Astrocyte (in vitro differentiated cells and primary cell): ENCODE results near the gene STARD13. TPM values are rescaled to one million over a fixed set of nuclear protein-coding genes. Genes with fewer than 3 reads are reported as not detected.

Source experiments
- DNase-seq: peaks from one replicate; pipeline ENCODE4 v3.0.0-alpha.2; 2010; ENCODE audit warnings: low read depth
- FAIRE-seq: peaks from 2 replicates; lab custom pipeline; 2011; peaks lifted over from hg19 to GRCh38; lab: Jason Lieb, UNC
- H2AFZ ChIP-seq: 2 replicates; pipeline ENCODE4 v1.6.0; 2012; ENCODE audit warnings: low read depth, low read length, inconsistent platforms
- H3K27ac ChIP-seq: 2 replicates; pipeline ENCODE4 v1.5.1; 2011; ENCODE audit warnings: low read depth, low read length, inconsistent platforms
- H3K27me3 ChIP-seq: 2 replicates; pipeline ENCODE4 v1.6.0; 2011; ENCODE audit warnings: low read length, inconsistent platforms; ENCODE audit not compliant: insufficient read depth
- H3K36me3 ChIP-seq: 2 replicates; pipeline ENCODE4 v1.5.1; 2011; ENCODE audit warnings: low read length, inconsistent platforms; ENCODE audit not compliant: insufficient read depth
- H3K4me1 ChIP-seq: 2 replicates; pipeline ENCODE4 v1.5.1; 2011; ENCODE audit warnings: low read length, inconsistent platforms; ENCODE audit not compliant: insufficient read depth
- H3K4me2 ChIP-seq: 2 replicates; pipeline ENCODE4 v1.6.0; 2012; ENCODE audit warnings: low read length, inconsistent platforms
- H3K4me3 ChIP-seq: 2 replicates; pipeline ENCODE4 v1.5.1; 2011; ENCODE audit warnings: low read depth, mild to moderate bottlenecking, low read length, inconsistent platforms; ENCODE audit not compliant: insufficient read depth
- H3K79me2 ChIP-seq: 2 replicates; pipeline ENCODE4 v1.6.0; 2012; ENCODE audit warnings: mild to moderate bottlenecking, low read length, inconsistent platforms; ENCODE audit not compliant: insufficient read depth
- H3K9ac ChIP-seq: 2 replicates; pipeline ENCODE4 v1.6.0; 2012; ENCODE audit warnings: mild to moderate bottlenecking, low read length, inconsistent platforms
- H3K9me3 ChIP-seq: 2 replicates; pipeline ENCODE4 v1.5.1; 2012; ENCODE audit warnings: low read depth, mild to moderate bottlenecking, low read length, inconsistent platforms; ENCODE audit not compliant: insufficient read depth
- H4K20me1 ChIP-seq: 2 replicates; pipeline ENCODE4 v1.6.0; 2012; ENCODE audit warnings: low read length, inconsistent platforms; ENCODE audit not compliant: insufficient read depth
- H3K27ac Mint-ChIP-seq: one replicate; pipeline ENCODE4 v1.8.0; 2021; ENCODE audit warnings: mild to moderate bottlenecking, mixed read lengths; ENCODE audit not compliant: unreplicated experiment
- H3K27me3 Mint-ChIP-seq: one replicate; pipeline ENCODE4 v1.8.0; 2021; ENCODE audit warnings: low read depth, mixed read lengths; ENCODE audit not compliant: unreplicated experiment
- H3K36me3 Mint-ChIP-seq: one replicate; pipeline ENCODE4 v1.8.0; 2021; ENCODE audit warnings: low read depth, mixed read lengths; ENCODE audit not compliant: unreplicated experiment
- H3K4me1 Mint-ChIP-seq: one replicate; pipeline ENCODE4 v1.8.0; 2021; ENCODE audit warnings: low read depth, mixed read lengths; ENCODE audit not compliant: unreplicated experiment
- H3K4me3 Mint-ChIP-seq: one replicate; pipeline ENCODE4 v1.8.0; 2021; ENCODE audit warnings: mild to moderate bottlenecking, moderate library complexity, mixed read lengths; ENCODE audit not compliant: unreplicated experiment
- H3K9me3 Mint-ChIP-seq: one replicate; pipeline ENCODE4 v1.8.0; 2021; ENCODE audit warnings: mild to moderate bottlenecking, mixed read lengths; ENCODE audit not compliant: unreplicated experiment
- EZH2 ChIP-seq: IDR thresholded peaks from 2 replicates; pipeline ENCODE4 v1.6.1; 2012; ENCODE audit warnings: mild to moderate bottlenecking, low read length, inconsistent platforms; ENCODE audit not compliant: insufficient read depth
- total RNA-seq: library from RNA; stranded (reverse); gene quantifications from 2 replicates; pipeline ENCODE4 v1.2.1, GENCODE V29; 2021
- TF ChIP-seq, protein P1 (sequence below): IDR thresholded peaks from 2 replicates; pipeline ENCODE4 v1.5.1; 2011; ENCODE audit warnings: low read depth, mild to moderate bottlenecking, inconsistent platforms, low read length, moderate library complexity; ENCODE audit not compliant: insufficient read depth

STARD13 gene
- total RNA-seq, 1 donor from 2014 or later: 30.1 TPM

DNA sequence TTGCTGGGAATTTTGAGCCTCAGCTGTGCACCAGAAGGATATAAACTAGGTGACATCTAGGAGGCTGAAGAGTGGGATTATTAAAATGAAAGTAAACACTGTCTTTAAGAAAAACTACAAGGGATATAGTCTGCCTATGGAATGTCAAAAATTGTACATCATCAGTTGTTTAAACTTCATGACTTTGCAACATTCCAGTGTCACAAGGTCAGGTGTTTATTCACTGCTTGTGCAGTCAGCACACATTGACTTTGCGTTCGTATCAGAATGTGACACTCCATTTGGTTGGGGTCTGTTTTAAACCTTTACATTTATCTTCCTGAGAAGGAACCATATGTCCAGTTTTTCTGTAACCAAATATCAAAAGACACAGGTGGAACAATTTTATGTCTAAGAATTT lies 183.7 kb downstream of the STARD13 start:
- H3K4me3 ChIP-seq: no peak overlapping the region
- Mint-ChIP-seq H3K4me3 (no peak overlapping the region), H3K27me3 (no peaks in the 10 kb centered on the region), H3K36me3 (peaks cover 16% of the 10 kb centered on the region), H3K4me1 (peaks cover 16% of the 10 kb centered on the region), H3K27ac (no peak overlapping the region), H3K9me3 (peaks cover 14% of the 10 kb centered on the region)
- H4K20me1 ChIP-seq: no peaks in the 10 kb centered on the region
- TF ChIP-seq, protein P1, sequence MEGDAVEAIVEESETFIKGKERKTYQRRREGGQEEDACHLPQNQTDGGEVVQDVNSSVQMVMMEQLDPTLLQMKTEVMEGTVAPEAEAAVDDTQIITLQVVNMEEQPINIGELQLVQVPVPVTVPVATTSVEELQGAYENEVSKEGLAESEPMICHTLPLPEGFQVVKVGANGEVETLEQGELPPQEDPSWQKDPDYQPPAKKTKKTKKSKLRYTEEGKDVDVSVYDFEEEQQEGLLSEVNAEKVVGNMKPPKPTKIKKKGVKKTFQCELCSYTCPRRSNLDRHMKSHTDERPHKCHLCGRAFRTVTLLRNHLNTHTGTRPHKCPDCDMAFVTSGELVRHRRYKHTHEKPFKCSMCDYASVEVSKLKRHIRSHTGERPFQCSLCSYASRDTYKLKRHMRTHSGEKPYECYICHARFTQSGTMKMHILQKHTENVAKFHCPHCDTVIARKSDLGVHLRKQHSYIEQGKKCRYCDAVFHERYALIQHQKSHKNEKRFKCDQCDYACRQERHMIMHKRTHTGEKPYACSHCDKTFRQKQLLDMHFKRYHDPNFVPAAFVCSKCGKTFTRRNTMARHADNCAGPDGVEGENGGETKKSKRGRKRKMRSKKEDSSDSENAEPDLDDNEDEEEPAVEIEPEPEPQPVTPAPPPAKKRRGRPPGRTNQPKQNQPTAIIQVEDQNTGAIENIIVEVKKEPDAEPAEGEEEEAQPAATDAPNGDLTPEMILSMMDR: no peak
- no peak for TF ChIP-seq EZH2
- H3K9me3 ChIP-seq: no peaks in the 10 kb centered on the region
- no peak overlapping the region for H3K9ac ChIP-seq
- H3K4me2 ChIP-seq: no peak overlapping the region
- no peaks in the 10 kb centered on the region for H3K27me3 ChIP-seq
- no peak overlapping the region for H2AFZ ChIP-seq
- DNase-seq (no peak), FAIRE-seq (no peak)
- peaks cover 20% of the 10 kb centered on the region for H3K36me3 ChIP-seq
- no peaks in the 10 kb centered on the region for H3K79me2 ChIP-seq
- H3K4me1 ChIP-seq: no peaks in the 10 kb centered on the region
- no peak overlapping the region for H3K27ac ChIP-seq

- Histone ChIP-seq H2AFZ (no peak overlapping the region), H3K4me3 (no peak overlapping the region), H3K9me3 (no peaks in the 10 kb centered on the region), H3K4me2 (no peak overlapping the region), H3K36me3 (peaks cover 14% of the 10 kb centered on the region), H3K4me1 (no peaks in the 10 kb centered on the region), H4K20me1 (no peaks in the 10 kb centered on the region), H3K79me2 (no peaks in the 10 kb centered on the region), H3K27ac (no peak overlapping the region), H3K27me3 (no peaks in the 10 kb centered on the region), H3K9ac (no peak overlapping the region)
- H3K4me3 Mint-ChIP-seq: no peak overlapping the region
- TF ChIP-seq EZH2: no peak
- TF ChIP-seq, protein P1: no peak
- H3K27ac Mint-ChIP-seq: no peak overlapping the region
- H3K9me3 Mint-ChIP-seq: peaks cover 16% of the 10 kb centered on the region
- DNase-seq (no peak), FAIRE-seq (no peak)
- peaks cover 12% of the 10 kb centered on the region for H3K4me1 Mint-ChIP-seq
- H3K27me3 Mint-ChIP-seq: no peaks in the 10 kb centered on the region
- H3K36me3 Mint-ChIP-seq: peaks cover 9% of the 10 kb centered on the region
Measured at GRCh38 chr13:33100886-33101285, 184.7 kb downstream of the STARD13 start.

DNA sequence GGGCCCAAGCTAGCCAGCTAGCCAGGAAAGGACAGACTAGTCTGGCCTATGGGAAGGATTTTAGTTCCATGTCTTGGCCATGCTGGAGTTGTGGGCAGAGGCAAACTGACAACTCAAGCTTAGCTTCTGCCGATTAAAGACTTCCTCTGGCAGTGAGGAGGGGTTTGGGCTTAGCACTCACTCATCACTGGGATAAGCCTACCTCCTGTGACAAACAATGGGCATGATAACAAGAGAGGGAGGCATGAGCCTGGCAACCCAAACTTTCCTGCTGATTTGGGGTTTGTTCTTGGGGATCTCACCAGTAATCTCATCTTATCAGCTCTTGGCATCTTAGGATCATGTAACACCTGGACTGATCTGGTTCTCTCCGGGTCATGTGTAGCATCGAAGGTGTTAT lies 185.7 kb downstream of the STARD13 start:
- Mint-ChIP-seq H3K36me3 (peaks cover 6% of the 10 kb centered on the region), H3K9me3 (peaks cover 16% of the 10 kb centered on the region), H3K4me3 (no peak overlapping the region), H3K4me1 (peaks cover 12% of the 10 kb centered on the region), H3K27ac (no peak overlapping the region), H3K27me3 (no peaks in the 10 kb centered on the region)
- Histone ChIP-seq H3K4me2 (no peak overlapping the region), H2AFZ (no peak overlapping the region), H3K36me3 (peaks cover 7% of the 10 kb centered on the region), H3K9ac (no peak overlapping the region), H3K4me3 (no peak overlapping the region), H3K79me2 (no peaks in the 10 kb centered on the region), H3K9me3 (no peaks in the 10 kb centered on the region), H3K27me3 (no peaks in the 10 kb centered on the region), H4K20me1 (no peaks in the 10 kb centered on the region), H3K27ac (no peak overlapping the region), H3K4me1 (no peaks in the 10 kb centered on the region)
- DNase-seq: no peak
- no peak for FAIRE-seq
- TF ChIP-seq, protein P1: no peak
- no peak for TF ChIP-seq EZH2
